Fibroblast of mammary gland (primary cell): ENCODE measurements around the gene KIAA0513.

Experiments
- DNase-seq: peaks from one replicate; pipeline ENCODE4 v3.0.0-alpha.2; 2010; ENCODE audit warnings: low read depth
- H3K4me3 ChIP-seq: 2 replicates; pipeline ENCODE4 v1.5.1; 2011; ENCODE audit warnings: low read depth, mild to moderate bottlenecking, low read length, moderate library complexity; ENCODE audit not compliant: control insufficient read depth
- CTCF ChIP-seq: conservative IDR thresholded peaks from 2 replicates; pipeline ENCODE4 v1.5.1; 2011; ENCODE audit warnings: low read depth, low read length, inconsistent platforms; ENCODE audit not compliant: control insufficient read depth, insufficient read depth

The KIAA0513 gene

DNA sequence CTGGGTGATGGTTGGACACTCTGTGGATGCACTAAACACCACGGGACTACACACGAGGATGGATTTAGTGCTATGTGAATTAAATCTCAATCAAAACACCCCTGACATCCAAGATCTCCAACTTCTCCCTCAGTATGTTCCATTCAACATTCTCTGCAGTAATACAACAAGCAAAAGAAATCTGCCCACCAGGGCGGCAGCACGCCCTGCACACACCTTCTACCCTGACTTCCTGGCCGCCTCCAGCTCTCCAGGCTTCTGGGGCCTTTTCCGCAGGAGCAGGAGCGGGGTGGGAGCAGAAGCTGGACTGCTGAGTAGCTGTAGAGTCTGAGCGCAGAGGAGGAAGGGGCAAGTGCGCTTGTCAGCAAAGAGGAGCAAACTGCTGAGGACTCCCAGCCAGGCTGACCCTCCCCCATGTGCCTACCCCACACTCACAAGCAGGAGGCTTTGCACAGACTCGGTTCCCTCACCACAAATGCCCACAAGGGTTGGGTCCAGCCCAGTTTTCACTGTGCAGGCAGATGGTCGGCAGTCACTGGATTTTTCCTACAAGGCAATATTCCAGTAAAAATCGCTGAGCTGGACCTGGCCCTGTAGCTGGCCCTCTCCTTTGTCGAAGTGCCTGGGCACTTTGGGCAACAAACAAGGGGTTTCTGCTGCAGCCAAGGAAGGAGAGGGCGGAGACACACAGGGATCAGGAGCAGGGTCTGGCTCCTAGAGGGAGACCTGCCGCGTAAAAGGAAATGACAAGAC, 39.1 kb upstream of the KIAA0513 start:
- H3K4me3 ChIP-seq, result no peak overlapping the region
- TF ChIP-seq CTCF, result no peak
- DNase-seq, result no peak

GRCh38 chr16:84989749-84990620, 37.6 kb upstream of the KIAA0513 start:
- TF ChIP-seq CTCF, result no peak
- DNase-seq, result no peak
- H3K4me3 ChIP-seq, result no peak overlapping the region

DNA sequence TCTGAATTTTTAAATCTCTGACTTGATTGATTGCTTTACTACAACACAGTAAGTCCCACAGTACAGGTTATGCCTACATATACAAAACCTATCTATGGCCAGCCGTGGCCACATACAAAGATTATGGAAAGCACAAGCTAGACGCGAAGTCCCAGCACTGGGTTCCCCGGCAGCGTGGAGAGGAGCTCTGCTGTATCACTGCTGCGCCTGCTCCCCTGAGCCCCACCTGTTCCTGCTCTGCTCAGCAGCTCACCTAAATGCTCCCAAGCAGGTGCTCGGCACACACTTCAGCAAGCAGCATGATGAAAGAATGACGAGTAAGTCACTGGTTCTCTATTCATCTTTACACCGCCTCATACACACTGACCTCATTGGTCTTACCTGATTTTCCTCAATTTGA, 36.8 kb upstream of the KIAA0513 start:
- TF ChIP-seq CTCF, result no peak
- DNase-seq, result no peak
- H3K4me3 ChIP-seq, result no peak overlapping the region

GRCh38 chr16:84992717-84993075, 34.9 kb upstream of the KIAA0513 start:
- peak; percentile 67 for DNase-seq
- no peak overlapping the region for H3K4me3 ChIP-seq
- TF ChIP-seq CTCF, result no peak

- H3K4me3 ChIP-seq, result no peak overlapping the region
- no peak for TF ChIP-seq CTCF
- no peak for DNase-seq
Observed at GRCh38 chr16:84993926-84994325, 33.7 kb upstream of the KIAA0513 start.

DNA sequence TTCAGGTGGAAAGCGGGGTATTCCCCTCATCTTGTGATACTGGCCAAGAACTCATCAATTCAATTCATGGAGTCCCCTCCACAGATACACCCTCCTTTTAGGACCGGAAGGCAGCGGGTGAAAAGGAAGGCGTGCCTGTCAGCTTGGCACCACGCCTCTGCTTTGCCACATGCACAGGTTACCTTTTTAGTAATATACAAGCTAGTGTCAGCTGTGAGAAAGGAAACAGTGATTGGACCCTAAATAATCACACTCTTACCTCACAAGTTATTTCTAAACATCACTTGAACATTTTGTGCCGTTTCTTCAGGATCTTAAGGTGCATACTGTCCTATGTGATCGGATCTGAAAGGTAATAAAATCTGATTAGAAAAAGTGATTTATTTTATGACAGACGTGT, 31.9 kb upstream of the KIAA0513 start:
- TF ChIP-seq CTCF, result no peak
- no peak overlapping the region for H3K4me3 ChIP-seq
- DNase-seq, result no peak

DNA sequence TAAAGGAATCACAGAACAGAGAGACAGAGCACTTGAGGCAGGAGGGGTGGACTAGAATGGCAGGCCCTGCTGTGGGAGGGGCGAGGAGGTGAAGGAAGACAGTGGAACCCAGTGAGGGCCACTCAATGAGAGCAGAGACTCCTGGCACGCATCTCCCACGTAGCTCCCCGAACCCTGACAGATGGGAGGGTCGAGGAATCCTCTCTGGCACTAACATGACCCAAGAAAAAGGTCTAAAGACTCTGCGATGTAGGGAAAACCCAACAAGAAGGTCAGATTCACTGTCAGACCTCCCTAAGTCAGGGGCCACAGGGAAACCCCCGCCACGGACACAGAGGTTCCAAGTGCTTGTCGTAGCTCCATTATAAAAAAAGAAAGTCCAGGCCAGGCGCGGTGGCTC, 31.2 kb upstream of the KIAA0513 start:
- DNase-seq, result no peak
- no peak for TF ChIP-seq CTCF

More for the DNA sequence above, 31.2 kb upstream of the KIAA0513 start:
- H3K4me3 ChIP-seq, result no peak overlapping the region
